EH (cell line): Measurements from ENCODE around the gene PRRC2B.
A peak's percentile ranks its signal among the peaks of the same experiment; 100 is the strongest.

Experiments used
- DNase-seq: peaks from one replicate; pipeline ENCODE4 v3.0.0-alpha.2; 2015; ENCODE audit warnings: low read depth

The PRRC2B gene

DNA sequence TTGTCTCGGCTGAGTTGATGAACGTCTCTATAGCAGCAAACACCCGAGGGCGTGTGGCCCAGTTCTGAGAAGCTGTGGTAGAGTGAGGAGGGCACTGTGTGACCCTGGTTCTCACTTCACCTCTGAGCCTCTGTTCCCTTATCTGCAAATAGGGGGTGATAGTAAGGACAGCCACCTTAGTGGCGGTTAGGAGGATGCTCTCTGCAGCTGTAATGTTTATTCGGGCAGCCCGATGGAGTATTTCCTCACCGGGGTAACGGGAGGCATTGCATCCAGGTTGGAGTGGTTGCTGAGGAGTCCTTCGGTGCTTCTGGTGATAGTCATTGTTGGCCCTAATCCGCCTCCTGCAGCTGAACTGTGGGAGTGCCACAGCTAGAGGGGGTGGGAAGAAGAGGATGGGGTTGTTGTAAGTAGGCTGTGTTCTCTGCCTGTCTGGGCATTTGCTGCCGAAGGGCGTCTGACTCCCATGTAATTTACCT lies 13.9 kb downstream of the PRRC2B start:
- peak; percentile 51 for DNase-seq

DNA sequence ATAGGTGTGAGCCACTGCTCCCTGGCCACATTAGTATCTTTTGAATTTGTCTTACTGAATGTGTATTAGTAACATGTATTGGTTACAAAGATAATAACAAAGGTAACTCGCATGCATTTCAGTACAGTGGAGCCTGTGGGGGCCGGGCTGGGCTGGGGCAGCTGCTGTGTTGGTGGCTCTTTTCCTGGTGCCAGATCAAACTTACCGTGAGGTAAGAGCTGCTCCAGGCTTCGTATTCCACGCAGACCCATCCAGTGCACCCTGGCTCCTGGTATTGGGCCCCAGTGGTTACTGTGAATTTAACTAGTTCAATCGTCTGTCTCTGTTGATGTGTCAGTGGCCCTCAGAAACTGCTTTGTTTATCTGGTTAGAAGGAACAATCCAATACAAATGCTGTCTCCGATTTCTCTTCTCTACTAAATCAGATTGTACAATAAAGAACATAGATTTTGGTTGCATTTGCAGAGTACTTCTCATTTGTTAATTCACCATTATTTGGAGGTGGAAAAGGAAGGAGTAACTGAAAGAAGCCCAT lies 15.6 kb downstream of the PRRC2B start:
- DNase-seq = no peak

DNA sequence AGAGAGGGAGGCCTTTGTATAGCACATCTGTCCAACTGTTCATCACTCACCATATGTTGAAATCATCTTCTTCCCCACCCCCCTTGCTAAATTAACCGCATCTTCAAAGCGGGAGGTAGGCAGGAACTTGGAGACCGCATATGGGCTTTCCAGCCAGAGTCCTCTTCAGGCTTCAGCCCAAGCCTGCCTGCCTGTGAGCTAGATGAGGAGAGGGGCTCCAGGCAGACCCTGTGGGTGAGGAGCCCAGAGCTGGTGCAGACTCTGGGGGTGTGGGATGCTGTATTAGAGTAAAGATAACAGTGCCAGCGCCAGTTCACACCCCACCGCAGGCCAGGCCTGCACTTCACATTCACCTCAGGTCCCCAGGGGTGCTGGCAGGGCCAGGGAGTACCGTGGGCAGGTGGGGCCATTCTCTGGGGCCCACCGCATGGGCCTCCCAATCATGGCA lies 16.2 kb downstream of the PRRC2B start:
- no peak for DNase-seq

DNA sequence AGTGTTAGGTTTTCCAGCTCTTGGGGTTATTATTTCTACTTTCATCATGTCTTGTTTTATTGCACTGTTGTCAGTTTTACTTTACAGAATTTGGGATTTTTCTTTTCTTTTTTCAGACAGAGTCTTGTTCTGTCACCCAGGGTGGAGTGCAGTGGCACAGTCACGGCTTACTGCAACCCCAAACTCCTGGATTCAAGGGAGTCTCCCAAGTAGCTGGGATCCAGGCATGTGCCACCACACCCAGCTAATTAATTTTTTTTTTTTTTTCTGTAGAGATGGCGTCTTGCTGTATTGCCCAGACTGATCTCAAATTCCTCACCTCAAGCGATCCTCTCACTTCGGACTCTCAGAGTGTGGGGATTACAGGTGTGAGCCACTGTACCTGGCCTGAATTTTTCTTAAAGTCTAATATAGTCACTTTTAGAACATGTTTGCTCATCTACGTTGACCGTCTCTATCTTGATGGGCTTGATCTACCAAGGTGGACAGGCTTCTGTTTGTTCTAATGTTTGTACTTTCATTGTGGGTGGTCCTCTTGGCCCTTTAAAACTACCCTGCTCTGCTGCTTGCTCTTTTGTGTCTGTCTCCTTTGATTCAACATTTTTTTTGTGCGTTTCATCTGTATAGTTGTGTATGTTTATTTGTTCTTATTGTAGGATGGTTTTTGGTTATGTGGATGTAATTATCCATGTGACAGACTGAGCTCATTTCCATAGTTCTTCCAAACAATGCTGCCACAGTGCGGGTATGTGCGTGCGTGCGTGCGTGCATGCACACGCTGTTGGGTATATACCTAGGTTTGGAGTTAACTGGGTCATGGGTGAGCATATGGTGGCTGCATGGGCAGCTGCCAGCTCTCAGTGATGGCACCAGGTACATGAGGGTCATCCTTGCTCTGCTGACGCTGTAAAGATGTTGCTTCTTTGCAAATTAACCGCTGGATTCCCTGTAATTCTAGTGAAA lies 18.1 kb downstream of the PRRC2B start:
- DNase-seq = no peak

DNA sequence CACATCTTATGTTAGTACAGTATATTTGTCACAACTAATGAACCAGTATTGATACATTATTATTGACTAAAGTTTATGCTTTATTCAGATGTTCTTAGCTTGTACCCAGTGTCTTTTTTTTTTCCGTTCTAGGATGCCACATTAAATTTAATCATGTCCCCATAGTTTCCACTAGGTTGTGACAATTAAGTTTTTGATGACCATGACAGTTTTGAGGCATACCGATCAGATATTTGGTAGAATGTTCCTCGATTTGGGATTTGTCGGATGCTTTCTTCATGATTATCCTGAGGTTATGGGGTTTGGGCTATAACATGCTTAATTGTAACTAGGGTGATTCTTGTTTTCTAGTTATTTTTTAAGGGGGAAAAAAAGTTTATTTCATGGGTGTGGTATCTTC lies 22.6 kb downstream of the PRRC2B start:
- DNase-seq = no peak

DNA sequence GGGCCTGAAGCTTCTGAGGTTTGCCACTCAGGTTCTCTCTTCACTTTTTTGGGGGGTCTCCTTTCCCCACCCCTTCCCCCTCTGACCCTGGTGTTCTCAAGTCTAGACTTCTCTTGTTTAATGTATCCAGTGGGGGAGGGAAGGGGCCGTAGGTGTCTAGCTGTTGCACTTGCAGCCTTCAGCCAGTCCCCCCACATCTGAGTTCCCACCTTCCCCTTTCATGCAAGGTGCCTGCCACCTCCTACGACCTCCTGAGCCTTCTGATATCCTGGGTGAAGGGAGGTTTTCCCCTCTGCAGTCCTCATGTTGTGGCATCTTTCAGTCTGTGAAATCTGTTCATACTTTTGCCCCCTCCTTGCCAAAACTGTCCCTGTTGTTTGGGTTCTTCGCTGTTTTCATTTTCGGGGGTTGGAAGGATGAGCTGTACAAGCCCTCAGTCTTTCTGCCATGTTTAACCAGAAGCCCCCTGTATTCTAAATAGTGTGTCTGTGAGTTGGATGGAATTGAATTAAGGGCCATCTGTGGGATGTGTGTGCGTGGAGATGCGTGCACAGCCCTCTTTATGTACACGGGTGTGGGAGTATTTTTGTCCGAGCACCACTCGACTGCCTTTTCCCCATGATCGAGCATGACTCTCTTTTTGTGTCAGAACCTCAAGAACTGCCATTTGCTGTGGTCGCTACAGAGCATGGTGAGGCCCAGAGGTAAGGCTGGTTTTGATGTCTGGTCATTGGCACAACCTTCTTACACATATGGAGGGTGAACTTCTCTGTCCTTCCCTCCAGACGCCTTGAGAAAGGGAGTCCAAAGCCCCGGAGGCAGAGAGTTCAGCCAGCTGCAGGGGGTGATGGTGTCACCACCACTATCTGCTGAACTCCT lies 23.6 kb downstream of the PRRC2B start:
- peak; percentile 36 for DNase-seq

DNA sequence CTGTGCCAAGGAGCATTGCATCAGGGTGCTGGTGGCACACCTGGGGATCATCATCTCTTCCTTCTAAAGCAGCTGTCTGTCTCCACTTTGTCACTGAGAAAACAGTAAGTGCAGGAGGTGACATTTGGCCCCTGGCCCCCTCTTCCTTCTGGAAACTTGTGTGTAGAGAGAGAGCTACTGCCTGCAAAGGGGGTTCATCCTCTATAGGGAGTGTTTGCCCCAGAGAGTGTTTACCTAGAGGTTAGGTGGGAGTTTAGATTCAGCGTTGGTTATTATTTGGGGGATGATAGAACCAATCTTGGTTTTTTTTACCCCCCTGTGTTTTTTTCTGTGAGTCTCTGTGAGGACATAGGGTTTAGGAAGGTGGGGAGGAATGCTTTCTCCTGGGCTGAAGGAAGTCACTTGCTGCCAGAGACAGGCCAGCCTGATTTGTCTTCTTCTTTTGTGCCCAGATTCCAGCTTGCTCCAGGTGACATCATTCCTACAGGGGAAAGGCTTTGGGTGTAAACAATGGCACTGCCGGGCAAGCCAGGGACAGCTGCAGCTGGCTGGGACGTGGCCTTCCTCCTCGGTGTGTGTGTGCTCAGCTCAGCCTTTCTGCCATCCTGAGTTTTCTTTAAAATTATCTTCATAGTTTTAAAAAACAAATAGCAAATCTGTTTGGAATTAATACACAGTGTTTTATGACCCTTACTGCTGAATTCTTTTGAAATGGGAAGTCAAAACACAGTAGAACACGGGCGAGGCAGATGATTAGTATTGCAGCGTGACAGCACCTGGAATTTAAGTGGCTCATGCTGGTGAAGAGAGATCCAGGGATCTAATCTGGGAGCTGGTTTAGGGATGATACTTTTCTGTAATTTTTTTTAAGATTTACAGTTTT lies 24.5 kb downstream of the PRRC2B start:
- DNase-seq = peak; percentile 49

DNA sequence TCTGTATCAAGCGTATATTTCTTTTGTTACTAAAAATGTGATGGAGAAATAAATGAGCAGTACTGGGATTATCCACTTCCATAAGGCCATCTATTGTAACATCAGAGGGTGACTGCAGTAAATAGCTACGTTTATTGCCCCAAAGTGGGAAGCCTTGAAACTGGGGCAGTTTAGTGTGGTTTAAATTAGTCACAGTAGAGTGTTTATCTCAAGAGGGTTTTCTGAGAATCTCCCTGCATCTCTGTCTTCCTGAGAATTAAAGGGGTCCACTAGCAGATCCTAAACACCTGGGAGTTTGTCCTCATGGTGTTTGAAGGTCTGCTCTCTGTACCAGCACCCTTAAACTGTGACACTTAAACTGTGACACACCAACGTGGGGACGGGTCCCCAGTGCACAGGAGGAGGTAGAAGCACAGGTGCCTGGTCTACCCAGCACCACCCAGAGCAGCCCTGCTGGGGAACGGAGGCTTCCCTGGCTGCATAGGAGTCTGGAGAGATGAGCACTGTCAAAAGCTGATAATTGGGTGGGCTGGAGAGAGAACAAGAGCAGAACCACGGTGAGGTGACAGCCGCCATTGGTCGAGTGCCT lies 25.2 kb downstream of the PRRC2B start:
- peak; percentile 60 for DNase-seq

DNA sequence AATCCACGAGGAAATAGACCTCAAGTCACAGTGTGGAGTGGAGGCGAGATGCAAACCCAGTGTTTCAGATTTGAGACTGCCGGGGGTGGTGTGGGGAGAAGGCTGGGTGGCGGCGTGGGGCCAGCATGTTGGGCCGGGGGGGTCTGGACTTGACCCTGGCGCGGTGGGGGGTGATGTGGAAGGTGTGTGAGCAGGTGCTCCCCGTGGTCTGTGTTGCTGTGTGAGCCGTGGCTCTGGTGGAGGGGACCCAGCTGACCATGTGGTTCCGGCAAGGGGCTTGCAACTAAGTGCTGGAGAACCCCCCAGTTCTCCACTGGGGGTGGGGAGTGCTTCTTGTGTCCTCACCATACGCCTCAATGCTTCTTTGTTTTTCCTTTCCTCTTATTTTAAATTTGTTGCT lies 25.8 kb downstream of the PRRC2B start:
- no peak for DNase-seq

DNA sequence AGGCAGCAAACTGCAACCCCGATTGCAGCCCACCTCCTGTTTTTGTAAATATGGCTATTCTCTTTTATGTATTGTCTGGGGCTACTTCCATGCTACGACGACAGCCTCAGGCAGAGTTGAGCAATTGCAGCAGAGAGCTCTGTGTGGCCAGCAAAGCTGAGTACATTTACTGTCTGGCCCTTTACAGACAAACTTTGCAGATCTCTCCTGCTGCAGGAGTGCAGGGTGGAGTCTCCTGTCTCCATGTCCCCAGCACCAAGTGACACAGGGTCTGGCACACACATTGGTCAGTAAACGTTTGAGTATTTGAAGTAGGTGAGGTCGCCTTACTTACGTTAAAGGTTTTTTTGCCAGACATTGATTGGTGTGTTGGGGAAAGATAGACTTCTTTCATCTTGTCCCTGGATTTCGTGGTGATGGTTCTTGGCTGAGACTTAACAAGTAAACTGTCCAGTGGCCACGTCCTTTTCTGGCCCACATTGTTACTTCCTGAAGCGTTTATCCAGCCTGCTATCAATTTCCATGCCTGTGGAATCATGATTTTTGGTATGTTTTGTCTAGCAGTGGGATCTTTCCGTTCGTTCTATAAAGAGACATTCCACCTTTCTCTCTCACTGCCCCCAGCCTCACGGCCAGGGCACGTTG lies 27.2 kb downstream of the PRRC2B start:
- DNase-seq = peak; percentile 72

DNA sequence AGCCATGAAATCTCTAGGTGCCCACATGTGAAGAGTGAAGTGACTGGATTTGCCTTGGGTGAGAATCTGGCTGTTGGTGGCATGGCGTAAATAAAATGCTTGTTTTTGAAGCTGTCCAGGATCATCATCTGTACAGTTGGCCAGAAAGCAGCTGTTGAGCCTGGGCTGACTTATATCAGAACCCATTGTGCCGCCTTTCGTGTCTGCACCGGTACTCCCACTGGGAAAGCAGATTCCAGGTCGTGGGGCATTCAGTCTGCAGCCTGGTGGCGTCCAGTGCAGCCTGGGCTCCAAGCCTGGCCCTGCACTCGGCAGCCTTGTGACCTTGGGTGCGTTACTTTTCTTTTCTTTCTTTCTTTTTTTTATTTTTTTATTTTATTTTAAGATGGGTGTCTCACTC lies 27.8 kb downstream of the PRRC2B start:
- no peak for DNase-seq

DNA sequence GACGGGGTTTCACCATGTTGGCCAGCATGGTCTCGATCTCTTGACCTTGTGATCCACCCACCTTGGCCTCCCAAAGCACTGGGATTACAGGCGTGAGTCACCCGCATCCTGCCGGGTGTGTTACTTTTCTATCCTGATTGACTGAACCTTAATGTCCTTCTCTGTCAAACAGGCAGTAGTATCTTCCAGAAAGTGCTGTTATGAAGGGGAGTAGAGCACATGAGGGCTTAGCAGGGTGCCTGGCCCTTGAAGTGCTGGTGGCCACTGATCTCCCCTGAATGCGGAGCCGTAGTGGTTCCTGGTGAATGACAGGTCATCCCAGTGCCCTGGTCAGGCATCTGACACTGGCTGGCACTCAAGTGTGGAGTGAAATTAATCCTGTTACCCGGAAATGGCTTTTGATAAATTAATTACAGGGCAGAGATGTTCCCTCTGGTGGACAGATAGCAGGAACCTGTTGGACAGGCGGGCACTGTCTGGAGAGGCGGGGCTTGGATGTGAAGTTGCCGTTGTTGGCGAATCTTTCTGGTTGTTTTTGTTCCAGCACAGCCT lies 28.4 kb downstream of the PRRC2B start:
- DNase-seq = no peak

DNA sequence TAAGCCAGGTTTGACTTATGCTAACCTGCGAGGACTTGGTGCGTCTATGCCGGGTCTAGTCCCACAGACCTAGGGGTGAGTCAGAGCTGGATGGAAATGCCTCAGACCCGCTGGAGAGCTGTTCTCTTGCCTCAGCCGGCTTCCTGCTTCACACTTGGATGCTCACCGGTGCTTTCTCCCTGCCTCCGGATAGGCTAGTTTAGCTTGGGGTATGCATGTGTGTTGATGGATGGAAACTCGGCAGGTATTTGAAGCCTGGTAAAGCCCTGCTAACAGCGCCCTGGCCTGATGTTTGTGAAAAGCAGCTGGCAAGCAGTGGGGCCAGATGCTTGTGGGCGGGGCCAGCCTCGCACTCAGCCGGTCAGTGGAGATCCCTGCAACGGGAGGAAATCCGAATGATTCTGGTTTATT lies 29.3 kb downstream of the PRRC2B start:
- DNase-seq = peak; percentile 84

DNA sequence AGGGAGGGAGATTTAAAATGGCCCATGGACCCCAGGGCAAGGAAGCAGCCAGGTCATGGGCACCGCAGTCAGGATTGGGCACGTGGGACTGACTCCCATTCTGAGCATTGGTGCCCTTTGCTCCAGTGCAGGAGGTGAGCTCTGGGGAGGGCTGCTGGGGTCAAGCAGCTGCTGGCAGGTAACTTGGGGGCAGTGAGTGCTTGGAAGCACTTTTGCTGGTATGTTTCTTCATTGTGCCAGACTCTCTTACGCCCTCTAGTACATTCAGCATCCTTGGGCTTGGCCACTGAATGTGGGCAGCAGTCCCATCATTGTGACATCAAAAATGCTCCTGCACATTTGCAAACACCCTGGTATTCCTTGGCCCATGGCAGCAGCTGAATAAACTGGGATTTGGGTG lies 32.7 kb downstream of the PRRC2B start:
- DNase-seq = no peak

DNA sequence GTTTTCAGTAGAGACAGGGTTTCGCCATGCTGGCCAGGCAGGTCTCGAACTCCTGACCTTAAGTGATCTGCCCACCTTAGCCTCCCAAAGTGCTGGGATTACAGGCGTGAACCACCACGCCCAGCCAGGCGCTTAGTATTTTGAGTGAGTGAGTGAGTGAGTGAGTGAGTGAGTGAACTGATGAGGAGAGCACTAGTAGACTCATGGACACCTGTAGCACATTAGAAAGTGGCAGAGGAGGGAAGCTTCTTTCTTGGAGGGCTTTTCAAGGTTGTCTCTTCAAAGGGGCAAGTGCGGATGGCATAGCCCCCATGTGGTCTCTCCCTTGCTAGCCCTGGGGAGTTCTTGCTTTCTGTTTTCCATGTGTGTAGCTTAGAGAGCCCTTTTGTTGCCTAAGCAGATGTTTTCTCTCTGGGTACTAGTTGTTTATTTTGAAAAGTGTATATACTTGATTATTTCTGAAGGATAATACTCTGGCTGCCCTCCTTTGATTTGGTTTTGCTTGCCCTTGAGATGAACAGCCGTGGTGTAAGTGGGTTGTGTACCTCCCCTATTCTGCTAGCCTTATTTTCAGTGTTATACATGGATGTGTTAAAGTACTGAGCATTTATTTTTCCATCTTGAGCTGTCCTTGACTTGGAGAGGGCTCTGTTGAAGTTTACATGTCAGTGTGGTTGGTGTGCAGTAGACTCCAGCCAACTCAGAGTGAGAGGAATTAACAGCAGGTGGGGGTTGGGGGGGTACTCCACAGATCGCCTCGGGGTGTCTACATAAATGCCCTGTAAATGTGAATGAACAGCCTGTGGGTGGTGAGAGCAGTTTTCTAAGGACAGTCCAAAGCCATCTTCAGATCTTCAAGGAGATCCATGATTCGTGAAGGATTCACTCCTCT lies 35.5 kb downstream of the PRRC2B start:
- DNase-seq = peak; percentile 46

DNA sequence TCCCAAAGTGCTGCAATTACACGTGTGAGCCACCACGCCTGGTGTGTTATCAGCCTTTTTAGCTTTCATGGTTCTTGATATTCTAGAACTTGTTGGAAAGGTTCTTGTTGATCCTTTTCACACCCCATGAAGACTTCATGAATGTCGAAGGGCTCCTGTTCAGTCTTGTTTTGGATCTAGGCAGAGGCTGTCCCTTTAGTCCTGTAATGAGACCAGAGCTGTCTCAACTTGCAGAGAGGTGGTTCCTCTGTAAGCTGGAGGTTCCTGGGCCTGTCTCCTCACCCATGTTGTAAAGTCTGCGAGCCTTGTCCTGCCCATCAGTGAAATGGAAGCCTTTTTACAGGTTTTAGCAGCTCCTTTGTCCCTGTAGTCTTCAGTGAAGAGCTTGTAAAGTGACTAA lies 38.2 kb downstream of the PRRC2B start:
- DNase-seq = no peak

DNA sequence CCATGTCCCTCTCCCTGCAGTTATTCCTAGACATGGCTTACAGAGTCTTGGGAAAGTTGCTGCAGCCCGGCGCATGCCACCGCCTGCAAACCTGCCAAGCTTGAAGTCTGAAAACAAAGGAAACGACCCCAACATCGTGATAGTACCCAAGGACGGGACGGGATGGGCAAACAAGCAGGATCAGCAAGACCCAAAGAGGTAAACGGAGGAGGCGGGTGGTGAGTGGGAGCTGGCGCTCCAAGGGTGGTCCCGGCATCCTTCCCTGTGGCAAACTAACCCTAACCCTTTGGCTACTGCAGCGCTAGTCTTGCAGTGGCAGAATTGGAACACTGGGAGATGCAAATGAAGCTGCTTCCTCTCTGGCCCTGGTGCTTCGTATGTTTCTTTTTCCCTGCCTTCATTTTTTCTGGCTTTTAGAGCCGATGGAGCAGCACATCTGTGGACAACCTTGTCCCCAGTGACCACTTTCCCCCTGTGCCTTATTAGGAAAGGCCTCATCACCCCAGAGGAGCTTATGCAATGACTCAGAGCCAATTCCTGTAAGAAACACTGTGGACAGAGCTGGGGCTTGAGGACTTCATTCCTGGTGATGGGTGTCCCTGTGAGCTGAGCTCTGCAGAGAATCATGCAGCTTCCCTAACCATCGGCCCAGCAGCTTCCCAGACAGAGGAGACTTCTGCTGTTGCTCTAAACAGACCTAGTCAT lies 38.9 kb downstream of the PRRC2B start:
- DNase-seq = peak; percentile 99

DNA sequence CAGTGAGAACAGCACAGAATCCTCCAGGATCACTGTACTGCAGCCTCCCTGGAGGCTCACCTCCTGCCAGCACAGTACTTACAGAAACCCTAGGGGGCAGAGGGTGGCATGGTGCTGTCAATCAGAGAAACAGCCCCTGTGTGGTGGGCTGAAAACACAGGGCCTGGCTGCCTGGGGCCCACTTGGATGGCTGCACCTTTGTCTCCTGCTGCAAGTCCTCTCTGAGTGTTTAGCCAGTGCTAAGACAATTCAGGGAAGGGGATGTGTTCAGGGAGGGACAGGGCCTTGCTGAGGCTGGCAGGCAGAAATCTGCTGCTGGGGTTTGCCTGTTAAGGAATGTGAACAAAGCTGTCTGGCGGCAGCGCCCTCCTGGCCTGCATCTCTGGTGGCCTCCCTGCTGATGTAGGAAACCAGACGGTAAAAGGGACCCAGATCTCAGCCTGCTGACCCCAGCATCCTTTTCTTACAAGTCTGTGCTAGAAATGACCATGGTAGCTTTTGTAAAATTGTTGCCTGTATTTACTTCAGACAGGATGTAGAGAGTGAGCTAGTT lies 39.5 kb downstream of the PRRC2B start:
- peak; percentile 41 for DNase-seq
